ENCODE results near the gene FOXK2. TPM values are rescaled to one million over a fixed set of nuclear protein-coding genes. Genes with fewer than 3 reads are reported as not detected.
A peak's percentile ranks its signal among the peaks of the same experiment; 100 is the strongest.
"Not testable (repeated sequence)": the region's sequence is repeated elsewhere in the genome, so short reads cannot be mapped to it uniquely, and the experiment has no call there.

Gene FOXK2
- total RNA-seq, 1 donor from 2014 or later = 55.5 TPM

GRCh38 chr17:82551779-82552457, 32.4 kb downstream of the FOXK2 start:
- intact Hi-C loops (cut with DNase I) = loop anchor here (2.0 kb wide), 1 partner anchor 201 kb away; no protein-coding TSS in a partner anchor
- H3K36me3 ChIP-seq = no peaks in the 10 kb centered on the region
- no peaks in the 10 kb centered on the region for H3K27me3 ChIP-seq
- H3K9me3 ChIP-seq = no peaks in the 10 kb centered on the region
- no peak for DNase-seq (ENCODE audit: extremely low spot score in 2 of 2)
- TF ChIP-seq POLR2AphosphoS5 (IDR thresholded peaks at IDR 0.05; ENCODE audit: insufficient read depth in 1 of 2, low read depth in 1 of 2) (peak; percentile 40 to 51), POLR2A (IDR thresholded peaks at IDR 0.05) (no peak), CTCF (IDR thresholded peaks at IDR 0.05) (peak; percentile 15 to 66 (median 61))
- H3K27ac ChIP-seq = peak overlapping the region; percentile 34
- H3K4me3 ChIP-seq = no peak overlapping the region
- peaks cover 66% of the 10 kb centered on the region for H3K4me1 ChIP-seq

GRCh38 chr17:82552580-82552979, 33.0 kb downstream of the FOXK2 start:
- TF ChIP-seq POLR2AphosphoS5 (IDR thresholded peaks at IDR 0.05; ENCODE audit: insufficient read depth in 1 of 2, low read depth in 1 of 2) = no peak
- no peak for TF ChIP-seq CTCF (IDR thresholded peaks at IDR 0.05)
- TF ChIP-seq POLR2A (IDR thresholded peaks at IDR 0.05) = no peak
- Histone ChIP-seq H3K27me3 (no peaks in the 10 kb centered on the region), H3K9me3 (no peaks in the 10 kb centered on the region), H3K36me3 (no peaks in the 10 kb centered on the region), H3K27ac (peak overlapping the region; percentile 34), H3K4me3 (no peak overlapping the region), H3K4me1 (peaks cover 66% of the 10 kb centered on the region)
- intact Hi-C loops (cut with DNase I) = loop anchor here (2.0 kb wide), 1 partner anchor 202 kb away; no protein-coding TSS in a partner anchor
- DNase-seq (ENCODE audit: extremely low spot score in 2 of 2) = no peak

- no peaks in the 10 kb centered on the region for H3K36me3 ChIP-seq
- DNase-seq (ENCODE audit: extremely low spot score in 2 of 2) = no peak
- H3K4me1 ChIP-seq = peaks cover 61% of the 10 kb centered on the region
- H3K4me3 ChIP-seq = no peak overlapping the region
- intact Hi-C loops (cut with DNase I) = loop anchor here (2.0 kb wide), 1 partner anchor 203 kb away; no protein-coding TSS in a partner anchor
- TF ChIP-seq POLR2A (IDR thresholded peaks at IDR 0.05) (no peak), CTCF (IDR thresholded peaks at IDR 0.05) (no peak), POLR2AphosphoS5 (IDR thresholded peaks at IDR 0.05; ENCODE audit: insufficient read depth in 1 of 2, low read depth in 1 of 2) (no peak)
- H3K27me3 ChIP-seq = no peaks in the 10 kb centered on the region
- H3K9me3 ChIP-seq = no peaks in the 10 kb centered on the region
- peak overlapping the region; percentile 31 for H3K27ac ChIP-seq
Measured at GRCh38 chr17:82553210-82553930, 33.8 kb downstream of the FOXK2 start.

- DNase-seq (ENCODE audit: extremely low spot score in 2 of 2); H3K4me3 ChIP-seq; H3K9me3 ChIP-seq; H3K27ac ChIP-seq; H3K27me3 ChIP-seq; H3K36me3 ChIP-seq; intact Hi-C loops (cut with DNase I): not testable (repeated sequence)
- peaks cover 55% of the 10 kb centered on the region for H3K4me1 ChIP-seq
Measured at GRCh38 chr17:82557510-82557909, 38.0 kb downstream of the FOXK2 start.

GRCh38 chr17:82559566-82560251, 40.2 kb downstream of the FOXK2 start:
- Histone ChIP-seq H3K4me1 (peaks cover 33% of the 10 kb centered on the region), H3K27me3 (no peaks in the 10 kb centered on the region), H3K4me3 (no peak overlapping the region), H3K27ac (no peak overlapping the region), H3K36me3 (peaks cover 0 to 1% of the 10 kb centered on the region in 2 donors), H3K9me3 (no peaks in the 10 kb centered on the region)
- intact Hi-C loops (cut with DNase I) = no loop called here
- TF ChIP-seq POLR2A (IDR thresholded peaks at IDR 0.05) = no peak
- TF ChIP-seq CTCF (IDR thresholded peaks at IDR 0.05) = no peak
- no peak for TF ChIP-seq POLR2AphosphoS5 (IDR thresholded peaks at IDR 0.05; ENCODE audit: insufficient read depth in 1 of 2, low read depth in 1 of 2)
- DNase-seq (ENCODE audit: extremely low spot score in 2 of 2) = no peak
